Endodermal cell (in vitro differentiated cells): Measurements from ENCODE around the gene ATP1B1. TPM values are rescaled to one million over a fixed set of nuclear protein-coding genes. Genes with fewer than 3 reads are reported as not detected.

Source experiments
- DNase-seq: peaks from one replicate; pipeline ENCODE4 v3.0.0-alpha.2; 2017
- H3K27ac ChIP-seq: 2 replicates; pipeline ENCODE4 v1.5.1; 2013; ENCODE audit warnings: mild to moderate bottlenecking, low read depth, low read length, moderate library complexity
- H3K27me3 ChIP-seq: 2 replicates; pipeline ENCODE4 v1.6.1; 2013; ENCODE audit warnings: mild to moderate bottlenecking, low read length, moderate library complexity; ENCODE audit not compliant: insufficient read depth, control insufficient read depth, poor library complexity, severe bottlenecking
- H3K36me3 ChIP-seq: 2 replicates; pipeline ENCODE4 v1.7.0; 2013; ENCODE audit warnings: mild to moderate bottlenecking, low read length, moderate library complexity; ENCODE audit not compliant: control insufficient read depth, insufficient read depth
- H3K4me1 ChIP-seq: one replicate; pipeline ENCODE4 v1.7.0; 2013; ENCODE audit warnings: low read length; ENCODE audit not compliant: control insufficient read depth, insufficient read depth
- H3K4me3 ChIP-seq: 2 replicates; pipeline ENCODE4 v1.5.1; 2013; ENCODE audit warnings: mild to moderate bottlenecking, low read length, moderate library complexity
- H3K9ac ChIP-seq: 2 replicates; pipeline ENCODE4 v1.6.1; 2013; ENCODE audit warnings: mild to moderate bottlenecking, low read length, moderate library complexity; ENCODE audit not compliant: poor library complexity, severe bottlenecking; ENCODE audit errors: extremely low read depth
- H3K9me3 ChIP-seq: 2 replicates; pipeline ENCODE4 v1.6.1; 2013; ENCODE audit warnings: mild to moderate bottlenecking, low read length, moderate library complexity; ENCODE audit not compliant: control insufficient read depth
- H3K27ac Mint-ChIP-seq: 2 replicates; pipeline ENCODE4 v1.8.0; 2020; ENCODE audit warnings: mixed read lengths
- H3K27me3 Mint-ChIP-seq: 2 replicates; pipeline ENCODE4 v1.8.0; 2021; ENCODE audit warnings: mild to moderate bottlenecking, mixed read lengths; ENCODE audit not compliant: insufficient read depth
- H3K36me3 Mint-ChIP-seq: 2 replicates; pipeline ENCODE4 v1.8.0; 2020; ENCODE audit warnings: low read depth, mixed read lengths
- H3K4me1 Mint-ChIP-seq: 2 replicates; pipeline ENCODE4 v1.8.0; 2020; ENCODE audit warnings: mixed read lengths
- H3K4me3 Mint-ChIP-seq: 2 replicates; pipeline ENCODE4 v1.8.0; 2020; ENCODE audit warnings: mild to moderate bottlenecking, moderate library complexity, mixed read lengths
- H3K9me3 Mint-ChIP-seq: 2 replicates; pipeline ENCODE4 v1.8.0; 2020; ENCODE audit warnings: mild to moderate bottlenecking, mixed read lengths
- CTCF ChIP-seq: fragments of 200-600 bp; sonication (generic); conservative IDR thresholded peaks from 2 replicates; pipeline ENCODE4 v1.5.0; 2021; ENCODE audit warnings: antibody characterized with exemption, mild to moderate bottlenecking
- WGBS, 2 experiments: methylation state at CpG; one replicate each; pipeline versions ENCODE4 v1.1.5 to v1.1.7; 2013; ENCODE audit warnings: missing lambda C conversion rate in 2 of 2, mixed read lengths in 1 of 2; ENCODE audit not compliant: insufficient coverage in 1 of 2, insufficient read length in 1 of 2; 5-methylcytosine and 5-hydroxymethylcytosine counted together
- total RNA-seq, 2 donors: library from RNA; stranded (reverse); fragmentation: NEBNext Ultra II Directional in 1 of 2; extraction: Animal tissue kit (Norgen Biotek cat#: 25700) in 1 of 2; gene quantifications; 2 replicates in 1 of 2; 3 replicates in 1 of 2; pipeline ENCODE4 v1.2.1, GENCODE V29; 2021

The ATP1B1 gene
- total RNA-seq, 2 donors from 2014 or later: 49.9 to 56.3 TPM

- H3K9me3 Mint-ChIP-seq: no peaks in the 10 kb centered on the region
- Histone ChIP-seq H3K4me3 (no peak overlapping the region), H3K9ac (no peak overlapping the region), H3K9me3 (no peaks in the 10 kb centered on the region), H3K27ac (no peak overlapping the region), H3K4me1 (peaks cover 11% of the 10 kb centered on the region), H3K27me3 (no peaks in the 10 kb centered on the region), H3K36me3 (peaks cover 48% of the 10 kb centered on the region)
- no peak for DNase-seq
- 92 to 100% methylated on average over 1 to 6 of the region's 6 CpGs for WGBS, 2 experiments
- H3K4me1 Mint-ChIP-seq: peaks cover 56% of the 10 kb centered on the region
- no peak for TF ChIP-seq CTCF
- no peak overlapping the region for H3K4me3 Mint-ChIP-seq
- no peak overlapping the region for H3K27ac Mint-ChIP-seq
- no peaks in the 10 kb centered on the region for H3K27me3 Mint-ChIP-seq
- H3K36me3 Mint-ChIP-seq: peaks cover 44% of the 10 kb centered on the region
Observed at GRCh38 chr1:169111472-169111871, 5.0 kb downstream of the ATP1B1 start.

DNA sequence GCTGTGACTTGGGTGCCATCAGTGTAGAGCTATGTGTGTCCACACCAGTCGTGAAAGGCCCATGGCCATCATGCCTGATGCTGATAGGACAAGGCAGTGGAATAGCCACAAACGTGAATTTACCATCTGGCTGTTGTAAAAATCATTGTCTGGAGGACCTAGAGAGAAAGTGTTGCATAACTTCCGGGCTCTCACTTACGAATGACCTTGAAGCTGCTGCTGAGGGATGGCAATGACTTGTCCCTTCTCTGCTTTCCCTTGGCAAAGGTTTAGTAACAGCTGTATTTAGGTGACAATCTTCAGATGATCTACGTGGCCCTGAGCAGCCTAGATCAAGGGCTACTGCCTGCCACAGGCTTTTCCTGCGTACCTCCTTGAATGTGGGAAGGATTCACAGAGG is 5.8 kb downstream of the ATP1B1 start:
- Histone ChIP-seq H3K27ac (no peak overlapping the region), H3K4me3 (no peak overlapping the region), H3K9ac (no peak overlapping the region), H3K9me3 (no peaks in the 10 kb centered on the region), H3K36me3 (peaks cover 52% of the 10 kb centered on the region), H3K4me1 (peaks cover 11% of the 10 kb centered on the region), H3K27me3 (no peaks in the 10 kb centered on the region)
- WGBS, 2 experiments: 92 to 96% methylated on average over 4 to 6 of the region's 6 CpGs
- Mint-ChIP-seq H3K27ac (peak overlapping the region; percentile 17), H3K9me3 (no peaks in the 10 kb centered on the region), H3K36me3 (peaks cover 44% of the 10 kb centered on the region), H3K4me1 (peaks cover 61% of the 10 kb centered on the region), H3K27me3 (no peaks in the 10 kb centered on the region), H3K4me3 (no peak overlapping the region)
- no peak for TF ChIP-seq CTCF
- no peak for DNase-seq

DNA sequence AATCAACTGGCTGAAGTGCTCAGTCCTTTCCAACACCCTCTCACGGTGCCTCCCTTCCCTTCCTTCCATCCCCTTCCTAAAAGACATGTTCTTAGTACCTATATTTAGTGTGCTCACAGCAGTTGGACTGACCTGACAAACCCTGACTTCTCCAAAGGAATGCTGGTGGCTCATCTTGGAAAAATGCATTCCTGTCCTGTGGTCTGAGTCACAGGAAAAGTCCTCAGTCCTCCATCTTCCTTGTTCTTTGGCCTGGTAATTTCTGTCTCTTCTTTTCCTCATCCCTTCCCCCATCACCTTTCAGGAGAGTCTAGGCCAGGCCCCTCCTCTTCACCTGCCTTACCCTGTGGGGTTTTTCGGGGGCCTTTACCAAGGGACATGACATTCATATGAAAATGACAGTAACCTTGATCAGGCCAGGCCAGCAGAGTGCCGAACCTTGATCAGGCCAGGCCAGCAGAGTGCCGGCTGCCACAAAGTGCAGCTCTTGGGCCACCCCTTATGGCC is 7.2 kb downstream of the ATP1B1 start:
- H3K4me1 Mint-ChIP-seq: peaks cover 55% of the 10 kb centered on the region
- H3K27me3 Mint-ChIP-seq: no peaks in the 10 kb centered on the region
- no peaks in the 10 kb centered on the region for H3K27me3 ChIP-seq
- DNase-seq: peak; percentile 69
- no peak overlapping the region for H3K4me3 Mint-ChIP-seq
- H3K4me3 ChIP-seq: no peak overlapping the region
- 80% methylated on average over 4 of the region's 4 CpGs; no CpG with 5 or more reads in 1 of the 2 experiments for WGBS, 2 experiments
- no peaks in the 10 kb centered on the region for H3K9me3 ChIP-seq
- peaks cover 49% of the 10 kb centered on the region for H3K36me3 Mint-ChIP-seq
- no peak overlapping the region for H3K9ac ChIP-seq
- H3K36me3 ChIP-seq: peaks cover 61% of the 10 kb centered on the region
- TF ChIP-seq CTCF: no peak
- peaks cover 7% of the 10 kb centered on the region for H3K4me1 ChIP-seq
- H3K27ac ChIP-seq: no peak overlapping the region
- H3K9me3 Mint-ChIP-seq: no peaks in the 10 kb centered on the region
- H3K27ac Mint-ChIP-seq: peak overlapping the region; percentile 4
